H9 (cell line): ENCODE measurements around the gene ARHGEF38. TPM values are rescaled to one million over a fixed set of nuclear protein-coding genes. Genes with fewer than 3 reads are reported as not detected.

ENCODE experiments used
- DNase-seq: peaks from one replicate; pipeline ENCODE4 v3.0.0-alpha.2; 2017
- H2AFZ ChIP-seq: one replicate; pipeline ENCODE4 v1.6.1; 2013; ENCODE audit warnings: mild to moderate bottlenecking, low read length, control low read depth, moderate library complexity
- H2AK5ac ChIP-seq: 2 replicates; pipeline ENCODE4 v1.6.1; 2013; ENCODE audit warnings: low read length, control low read depth, mixed read lengths; ENCODE audit not compliant: insufficient read length
- H2BK120ac ChIP-seq: one replicate; pipeline ENCODE4 v1.6.1; 2013; ENCODE audit warnings: low read depth, mild to moderate bottlenecking, low read length, control low read depth, inconsistent platforms; ENCODE audit not compliant: poor library complexity, severe bottlenecking
- H2BK12ac ChIP-seq: 2 replicates; pipeline ENCODE4 v1.6.1; 2013; ENCODE audit warnings: low read length, control low read depth, mixed read lengths, low read depth; ENCODE audit not compliant: insufficient read length
- H2BK15ac ChIP-seq: 2 replicates; pipeline ENCODE4 v1.6.1; 2013; ENCODE audit warnings: low read depth, low read length, control low read depth
- H2BK20ac ChIP-seq: one replicate; pipeline ENCODE4 v1.6.1; 2013; ENCODE audit warnings: low read depth, mild to moderate bottlenecking, low read length, control low read depth, inconsistent platforms; ENCODE audit not compliant: poor library complexity, severe bottlenecking
- H2BK5ac ChIP-seq: 2 replicates; pipeline ENCODE4 v1.6.1; 2013; ENCODE audit warnings: low read length, control low read depth, mixed read lengths; ENCODE audit not compliant: insufficient read length
- H3K14ac ChIP-seq: 2 replicates; pipeline ENCODE4 v1.6.1; 2013; ENCODE audit warnings: low read length, control low read depth; ENCODE audit not compliant: insufficient read depth
- H3K18ac ChIP-seq: 2 replicates; pipeline ENCODE4 v1.6.1; 2013; ENCODE audit warnings: low read depth, mild to moderate bottlenecking, mixed read lengths, low read length, control low read depth; ENCODE audit not compliant: insufficient read length
- H3K23ac ChIP-seq: 2 replicates; pipeline ENCODE4 v1.6.1; 2013; ENCODE audit warnings: low read length, control low read depth, mixed read lengths, low read depth; ENCODE audit not compliant: insufficient read length
- H3K23me2 ChIP-seq: 2 replicates; pipeline ENCODE4 v1.6.1; 2013; ENCODE audit warnings: low read depth, mild to moderate bottlenecking, mixed read lengths, low read length, control low read depth; ENCODE audit not compliant: insufficient read length, poor library complexity, severe bottlenecking
- H3K27ac ChIP-seq: 2 replicates; pipeline ENCODE4 v1.5.1; 2013; ENCODE audit warnings: low read length, control low read depth, mixed read lengths, low read depth; ENCODE audit not compliant: insufficient read length
- H3K27me3 ChIP-seq: 2 replicates; pipeline ENCODE4 v1.6.1; 2013; ENCODE audit warnings: low read length, control low read depth, inconsistent platforms; ENCODE audit not compliant: insufficient read depth
- H3K4ac ChIP-seq: 2 replicates; pipeline ENCODE4 v1.6.1; 2013; ENCODE audit warnings: low read depth, mild to moderate bottlenecking, control low read depth, inconsistent platforms, low read length, moderate library complexity
- H3K4me1 ChIP-seq: 2 replicates; pipeline ENCODE4 v1.6.1; 2013; ENCODE audit warnings: low read length, control low read depth, inconsistent platforms; ENCODE audit not compliant: insufficient read depth
- H3K4me2 ChIP-seq: 2 replicates; pipeline ENCODE4 v1.6.1; 2013; ENCODE audit warnings: low read length, control low read depth, mixed read lengths; ENCODE audit not compliant: insufficient read length, insufficient read depth
- H3K56ac ChIP-seq: 2 replicates; pipeline ENCODE4 v1.6.1; 2013; ENCODE audit warnings: low read depth, mild to moderate bottlenecking, mixed read lengths, low read length, control low read depth; ENCODE audit not compliant: insufficient read length
- H3K79me1 ChIP-seq: 2 replicates; pipeline ENCODE4 v1.6.1; 2013; ENCODE audit warnings: low read depth, mild to moderate bottlenecking, moderate library complexity, low read length, control low read depth, inconsistent platforms; ENCODE audit not compliant: insufficient read depth, poor library complexity, severe bottlenecking
- H3K79me2 ChIP-seq: 2 replicates; pipeline ENCODE4 v1.6.1; 2013; ENCODE audit warnings: low read length, control low read depth, inconsistent platforms; ENCODE audit not compliant: insufficient read depth
- H3K9ac ChIP-seq: 2 replicates; pipeline ENCODE4 v1.6.1; 2013; ENCODE audit warnings: low read length, control low read depth, mixed read lengths; ENCODE audit not compliant: insufficient read length; ENCODE audit errors: extremely low read depth
- H3K9me3 ChIP-seq: one replicate; pipeline ENCODE4 v1.6.1; 2013; ENCODE audit warnings: low read depth, low read length, inconsistent platforms; ENCODE audit not compliant: control insufficient read depth
- H3T11ph ChIP-seq: one replicate; pipeline ENCODE4 v1.6.1; 2013; ENCODE audit warnings: mild to moderate bottlenecking, low read length, control low read depth, inconsistent platforms
- H4K20me1 ChIP-seq: one replicate; pipeline ENCODE4 v1.6.1; 2013; ENCODE audit not compliant: control insufficient read depth, insufficient read length, insufficient read depth
- H4K5ac ChIP-seq: 2 replicates; pipeline ENCODE4 v1.6.1; 2013; ENCODE audit warnings: low read depth, mild to moderate bottlenecking, mixed read lengths, low read length, control low read depth; ENCODE audit not compliant: insufficient read length
- H4K8ac ChIP-seq: replicated peaks from 2 replicates; pipeline ENCODE4 v1.6.1; 2013; ENCODE audit warnings: low read length, control low read depth, mixed read lengths, low read depth; ENCODE audit not compliant: insufficient read length
- H4K91ac ChIP-seq: 2 replicates; pipeline ENCODE4 v1.6.1; 2013; ENCODE audit warnings: low read depth, mild to moderate bottlenecking, moderate library complexity, mixed read lengths, low read length, control low read depth; ENCODE audit not compliant: insufficient read length
- H3K27ac Mint-ChIP-seq, 3 experiments: 2 replicates in 2 of 3; 3 replicates in 1 of 3; pipeline ENCODE4 v1.8.0; 2020 to 2021; ENCODE audit warnings: mixed read lengths in 3 of 3, mild to moderate bottlenecking in 1 of 3, moderate library complexity in 1 of 3
- H3K27me3 Mint-ChIP-seq: 2 replicates; pipeline ENCODE4 v1.8.0; 2021; ENCODE audit warnings: low read depth, mild to moderate bottlenecking, moderate library complexity, mixed read lengths
- H3K36me3 Mint-ChIP-seq, 3 experiments: 2 replicates in 2 of 3; 3 replicates in 1 of 3; pipeline ENCODE4 v1.8.0; 2020 to 2021; ENCODE audit warnings: low read depth in 3 of 3, mixed read lengths in 3 of 3; ENCODE audit not compliant: insufficient read depth in 1 of 3
- H3K4me1 Mint-ChIP-seq, 2 experiments: 2 replicates each; pipeline ENCODE4 v1.8.0; 2020; ENCODE audit warnings: mixed read lengths in 2 of 2
- H3K4me3 Mint-ChIP-seq, 2 experiments: 2 replicates in 1 of 2; 3 replicates in 1 of 2; pipeline ENCODE4 v1.8.0; 2020 to 2021; ENCODE audit warnings: mild to moderate bottlenecking in 2 of 2, mixed read lengths in 2 of 2, moderate library complexity in 1 of 2
- H3K9me3 Mint-ChIP-seq, 2 experiments: 2 replicates in 1 of 2; 3 replicates in 1 of 2; pipeline ENCODE4 v1.8.0; 2020; ENCODE audit warnings: mild to moderate bottlenecking in 2 of 2, mixed read lengths in 2 of 2, moderate library complexity in 1 of 2
- CTCF ChIP-seq: fragments of 200-600 bp; sonication (generic); conservative IDR thresholded peaks from 3 replicates; pipeline ENCODE4 v1.8.0; 2021; ENCODE audit warnings: antibody characterized with exemption, mild to moderate bottlenecking
- WGBS: extraction: QIAGEN DNeasy Blood & Tissue Kit; methylation state at CpG from one replicate; pipeline ENCODE4 v1.1.7; 2013; ENCODE audit warnings: missing lambda C conversion rate, low lambda C conversion rate, mixed read lengths; ENCODE audit not compliant: insufficient read length; ENCODE audit errors: extremely low coverage; 5-methylcytosine and 5-hydroxymethylcytosine counted together
- total RNA-seq: library from RNA; stranded (reverse); gene quantifications from 2 replicates; pipeline ENCODE4 v1.2.1, GENCODE V29; 2021

ARHGEF38 gene
- total RNA-seq, 1 experiment from 2014 or later = not detected

- no peak overlapping the region for H3K14ac ChIP-seq
- H2BK5ac ChIP-seq = no peak overlapping the region
- H2BK12ac ChIP-seq = no peak overlapping the region
- peak; percentile 40 for DNase-seq
- no peak overlapping the region for H4K8ac ChIP-seq
- no peak overlapping the region for H2AFZ ChIP-seq
- no peak overlapping the region for H4K91ac ChIP-seq
- H3K27me3 Mint-ChIP-seq = peaks cover 39% of the 10 kb centered on the region
- H2BK20ac ChIP-seq = no peak overlapping the region
- no peaks in the 10 kb centered on the region for H3K79me1 ChIP-seq
- H3K79me2 ChIP-seq = no peaks in the 10 kb centered on the region
- H2BK15ac ChIP-seq = no peak overlapping the region
- H3K9me3 ChIP-seq = no peaks in the 10 kb centered on the region
- H3K36me3 Mint-ChIP-seq = no peaks in the 10 kb centered on the region
- no peaks in the 10 kb centered on the region for H3K4me1 Mint-ChIP-seq
- no peaks in the 10 kb centered on the region for H4K20me1 ChIP-seq
- H3K27ac ChIP-seq = no peak overlapping the region
- H3T11ph ChIP-seq = no peak overlapping the region
- no peaks in the 10 kb centered on the region for H3K27me3 ChIP-seq
- H3K23me2 ChIP-seq = no peaks in the 10 kb centered on the region
- no peak overlapping the region for H4K5ac ChIP-seq
- H2AK5ac ChIP-seq = no peak overlapping the region
- no peak overlapping the region for H3K18ac ChIP-seq
- no peak overlapping the region for H3K4ac ChIP-seq
- H3K27ac Mint-ChIP-seq = no peak overlapping the region
- no peak overlapping the region for H3K4me2 ChIP-seq
- no peak overlapping the region for H3K23ac ChIP-seq
- no peak overlapping the region; a peak in 1 of 5 replicates for H3K4me3 Mint-ChIP-seq
- no peak overlapping the region for H3K9ac ChIP-seq
- TF ChIP-seq CTCF = no peak; the same call in 2 of the 3 replicates
- no CpG with 5 or more reads among the region's 6 CpGs for WGBS
- no peak overlapping the region for H2BK120ac ChIP-seq
- H3K56ac ChIP-seq = no peak overlapping the region
- no peaks in the 10 kb centered on the region for H3K4me1 ChIP-seq
- H3K9me3 Mint-ChIP-seq = no peaks in the 10 kb centered on the region
These were observed 44.3 kb downstream of the ARHGEF38 start for GRCh38 chr4:105596684-105597083.
